ENCODE results near the gene PITPNM2. TPM values are rescaled to one million over a fixed set of nuclear protein-coding genes. Genes with fewer than 3 reads are reported as not detected.
A peak's percentile ranks its signal among the peaks of the same experiment; 100 is the strongest.

The PITPNM2 gene
- total RNA-seq, 1 experiment from 2014 or later = 15.2 TPM

GRCh38 chr12:123141615-123142517 lies 9.0 kb downstream of the PITPNM2 start (continued):
- TF ChIP-seq SP1 (IDR thresholded peaks at IDR 0.05; ENCODE audit: low read depth) = peak; percentile 75
- TF ChIP-seq CBX3 (IDR thresholded peaks at IDR 0.05; ENCODE audit: low read depth) = no peak
- TF ChIP-seq FOSL1 (IDR thresholded peaks at IDR 0.05; ENCODE audit: low read depth) = peak; percentile 53; the same call in 1 of the 2 replicates
- no peak for TF ChIP-seq EGR1 (IDR thresholded peaks at IDR 0.05; ENCODE audit: low read depth)
- peak; percentile 41; the same call in 1 of the 2 replicates for TF ChIP-seq SIN3A (IDR thresholded peaks at IDR 0.05; ENCODE audit: low read depth)
- no peak for TF ChIP-seq SRF (IDR thresholded peaks at IDR 0.05; ENCODE audit: low read depth)

- intact Hi-C loops (cut with micrococcal nuclease) = loop anchor here (10.0 kb wide), 1 partner anchor 166 kb away; the partner anchor contains the start of gene OGFOD2
- POLR2A ChIA-PET = no interaction called here
- no peaks in the 10 kb centered on the region for H3K9me3 ChIP-seq (ENCODE audit: control insufficient read depth in 1 of 2, insufficient read depth in 1 of 2, low read depth in 1 of 2, low read length in 2 of 2)
- peak overlapping the region; percentile 0 to 52 for H3K4me3 ChIP-seq (replicated peaks in 1 of 2; ENCODE audit: low read depth in 1 of 2, low read length in 2 of 2)
- CTCF ChIA-PET = interaction anchor here (1.1 kb wide), 1 partner anchor 14 kb away, joined by 3 read pairs; no protein-coding TSS in a partner anchor
- no peaks in the 10 kb centered on the region for H3K9me2 ChIP-seq (ENCODE audit: insufficient read depth)
- H4K20me1 ChIP-seq (ENCODE audit: insufficient read depth) = no peaks in the 10 kb centered on the region
- peak overlapping the region; percentile 84 for H3K4me2 ChIP-seq (ENCODE audit: low read length)
- H3K9ac ChIP-seq (ENCODE audit: low read length) = peak overlapping the region; percentile 57
- H3K27ac ChIP-seq (ENCODE audit: low read depth, low read length) = peak overlapping the region; percentile 86
- DNase-seq (ENCODE audit: low read depth, low spot score) (no peak), ATAC-seq (no peak)
- no peaks in the 10 kb centered on the region for H3K27me3 ChIP-seq (ENCODE audit: insufficient read depth, low read length)
- peaks cover 0 to 6% of the 10 kb centered on the region in 2 experiments; a peak in 1 of 4 replicates for H3K36me3 ChIP-seq (ENCODE audit: control insufficient read depth in 1 of 2, insufficient read depth in 2 of 2, low read length in 2 of 2)
- H2AFZ ChIP-seq (ENCODE audit: low read depth, low read length, poor library complexity, severe bottlenecking) = no peak overlapping the region
- peaks cover 49 to 60% of the 10 kb centered on the region in 2 experiments for H3K4me1 ChIP-seq (ENCODE audit: control insufficient read depth in 1 of 2, insufficient read depth in 2 of 2, low read length in 2 of 2)
- RAD21 ChIA-PET (ENCODE audit: low non-redundant PET in 1 of 2, low total read pairs in 2 of 2, uncharacterized antibody in 2 of 2, unreplicated experiment in 2 of 2) = interaction anchor here (1.2 to 1.3 kb wide), 2 partner anchors 98 kb away, joined by 3 to 4 read pairs; no protein-coding TSS in a partner anchor
- no TSS peak for BruUV-seq (replicated peaks)
- peaks cover 50% of the 10 kb centered on the region for H3K79me2 ChIP-seq (ENCODE audit: insufficient read depth, low read length)
- TF ChIP-seq ZNF274 (IDR thresholded peaks at IDR 0.05; ENCODE audit: low read depth, low read length) (no peak), SIN3A (IDR thresholded peaks at IDR 0.05; ENCODE audit: low read depth) (no peak), FOSL1 (IDR thresholded peaks at IDR 0.05; ENCODE audit: low read depth) (no peak), CEBPB (IDR thresholded peaks at IDR 0.05; ENCODE audit: low read depth) (no peak), SRF (IDR thresholded peaks at IDR 0.05; ENCODE audit: low read depth) (no peak), POLR2AphosphoS5 (IDR thresholded peaks at IDR 0.05; ENCODE audit: low read depth, low read length) (no peak), JUND (IDR thresholded peaks at IDR 0.05) (no peak), ZBTB33 (IDR thresholded peaks at IDR 0.05; ENCODE audit: extremely low read depth, insufficient replicate concordance, low read length) (no peak), SP1 (IDR thresholded peaks at IDR 0.05; ENCODE audit: low read depth) (no peak), REST (IDR thresholded peaks at IDR 0.05; ENCODE audit: low read depth) (no peak), EZH2phosphoT487 (IDR thresholded peaks at IDR 0.05; ENCODE audit: borderline replicate concordance) (no peak), TCF7L2 (IDR thresholded peaks at IDR 0.05; ENCODE audit: borderline replicate concordance, extremely low read depth, insufficient read depth, insufficient read length) (no peak), RAD21 (IDR thresholded peaks at IDR 0.05; ENCODE audit: low read depth) (no peak)
- TF ChIP-seq, protein P1, sequence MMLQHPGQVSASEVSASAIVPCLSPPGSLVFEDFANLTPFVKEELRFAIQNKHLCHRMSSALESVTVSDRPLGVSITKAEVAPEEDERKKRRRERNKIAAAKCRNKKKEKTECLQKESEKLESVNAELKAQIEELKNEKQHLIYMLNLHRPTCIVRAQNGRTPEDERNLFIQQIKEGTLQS (IDR thresholded peaks at IDR 0.05) = no peak
Measured at GRCh38 chr12:123140676-123141614, 9.9 kb downstream of the PITPNM2 start.

Measured in HCT116 (cell line).